ENCODE results near the gene EMILIN2. TPM values are rescaled to one million over a fixed set of nuclear protein-coding genes. Genes with fewer than 3 reads are reported as not detected.

EMILIN2 gene
- polyA plus RNA-seq, 1 experiment = 7.6 TPM

DNA sequence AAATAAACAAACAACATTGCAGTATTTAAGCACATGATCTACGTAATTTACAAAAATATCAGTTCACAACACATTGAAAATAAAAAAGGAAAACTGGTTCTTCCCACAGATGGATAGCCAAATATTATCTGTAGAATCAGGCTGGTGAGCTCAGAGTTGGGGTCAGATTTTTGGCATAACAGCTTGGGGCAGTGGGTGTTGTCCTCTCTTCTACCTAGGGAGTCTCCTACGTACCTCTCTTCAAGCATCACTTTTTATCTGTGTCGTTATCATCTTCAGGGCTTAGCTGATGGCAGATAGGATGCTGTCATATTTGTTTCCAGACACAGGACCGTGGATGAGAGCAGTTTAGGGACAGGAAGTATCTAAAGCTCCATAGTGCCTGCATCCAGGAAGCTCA, 46.2 kb downstream of the EMILIN2 start:
- Histone ChIP-seq H3K4me3 (ENCODE audit: low read depth, low read length) (no peak overlapping the region), H3K27me3 (ENCODE audit: control insufficient read depth, insufficient read depth, low read length) (no peaks in the 10 kb centered on the region), H3K36me3 (ENCODE audit: control insufficient read depth, insufficient read depth, low read length) (no peaks in the 10 kb centered on the region)
- TF ChIP-seq, protein P1, sequence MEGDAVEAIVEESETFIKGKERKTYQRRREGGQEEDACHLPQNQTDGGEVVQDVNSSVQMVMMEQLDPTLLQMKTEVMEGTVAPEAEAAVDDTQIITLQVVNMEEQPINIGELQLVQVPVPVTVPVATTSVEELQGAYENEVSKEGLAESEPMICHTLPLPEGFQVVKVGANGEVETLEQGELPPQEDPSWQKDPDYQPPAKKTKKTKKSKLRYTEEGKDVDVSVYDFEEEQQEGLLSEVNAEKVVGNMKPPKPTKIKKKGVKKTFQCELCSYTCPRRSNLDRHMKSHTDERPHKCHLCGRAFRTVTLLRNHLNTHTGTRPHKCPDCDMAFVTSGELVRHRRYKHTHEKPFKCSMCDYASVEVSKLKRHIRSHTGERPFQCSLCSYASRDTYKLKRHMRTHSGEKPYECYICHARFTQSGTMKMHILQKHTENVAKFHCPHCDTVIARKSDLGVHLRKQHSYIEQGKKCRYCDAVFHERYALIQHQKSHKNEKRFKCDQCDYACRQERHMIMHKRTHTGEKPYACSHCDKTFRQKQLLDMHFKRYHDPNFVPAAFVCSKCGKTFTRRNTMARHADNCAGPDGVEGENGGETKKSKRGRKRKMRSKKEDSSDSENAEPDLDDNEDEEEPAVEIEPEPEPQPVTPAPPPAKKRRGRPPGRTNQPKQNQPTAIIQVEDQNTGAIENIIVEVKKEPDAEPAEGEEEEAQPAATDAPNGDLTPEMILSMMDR (IDR thresholded peaks at IDR 0.05; ENCODE audit: insufficient read depth, low read depth, low read length) = no peak
- no peak for DNase-seq (ENCODE audit: low read depth)
- CTCF ChIA-PET = interaction anchor here (1.0 kb wide), 1 partner anchor 35 kb away, joined by 3 read pairs; no protein-coding TSS in a partner anchor
- POLR2A ChIA-PET = no interaction called here

DNA sequence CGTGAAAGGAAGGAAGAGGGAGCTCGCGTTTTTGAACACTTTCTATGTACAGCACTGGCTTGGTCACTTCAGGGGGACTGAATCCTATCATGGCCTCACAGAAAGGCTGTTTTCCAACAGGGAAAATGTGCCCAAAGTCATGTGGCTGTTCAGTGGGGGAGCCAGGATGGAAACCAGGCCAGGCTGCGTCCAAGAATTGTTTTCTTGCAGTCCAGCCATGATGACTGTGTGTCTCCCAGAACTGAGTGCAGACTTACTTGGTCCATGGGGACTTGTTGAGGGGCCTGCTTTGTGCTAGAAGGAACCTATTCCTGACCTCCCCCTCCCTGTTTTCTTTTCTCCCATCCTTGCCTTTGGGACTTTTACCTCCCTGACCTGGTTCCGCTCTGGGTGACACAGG, 46.9 kb downstream of the EMILIN2 start:
- DNase-seq (ENCODE audit: low read depth) = no peak
- Histone ChIP-seq H3K27me3 (ENCODE audit: control insufficient read depth, insufficient read depth, low read length) (no peaks in the 10 kb centered on the region), H3K4me3 (ENCODE audit: low read depth, low read length) (no peak overlapping the region), H3K36me3 (ENCODE audit: control insufficient read depth, insufficient read depth, low read length) (no peaks in the 10 kb centered on the region)
- TF ChIP-seq, protein P1 (IDR thresholded peaks at IDR 0.05; ENCODE audit: insufficient read depth, low read depth, low read length) = no peak
- ChIA-PET POLR2A (no interaction called here), CTCF (interaction anchor here (0.6 kb wide), 1 partner anchor 25 kb away, joined by 4 read pairs; no protein-coding TSS in a partner anchor)

DNA sequence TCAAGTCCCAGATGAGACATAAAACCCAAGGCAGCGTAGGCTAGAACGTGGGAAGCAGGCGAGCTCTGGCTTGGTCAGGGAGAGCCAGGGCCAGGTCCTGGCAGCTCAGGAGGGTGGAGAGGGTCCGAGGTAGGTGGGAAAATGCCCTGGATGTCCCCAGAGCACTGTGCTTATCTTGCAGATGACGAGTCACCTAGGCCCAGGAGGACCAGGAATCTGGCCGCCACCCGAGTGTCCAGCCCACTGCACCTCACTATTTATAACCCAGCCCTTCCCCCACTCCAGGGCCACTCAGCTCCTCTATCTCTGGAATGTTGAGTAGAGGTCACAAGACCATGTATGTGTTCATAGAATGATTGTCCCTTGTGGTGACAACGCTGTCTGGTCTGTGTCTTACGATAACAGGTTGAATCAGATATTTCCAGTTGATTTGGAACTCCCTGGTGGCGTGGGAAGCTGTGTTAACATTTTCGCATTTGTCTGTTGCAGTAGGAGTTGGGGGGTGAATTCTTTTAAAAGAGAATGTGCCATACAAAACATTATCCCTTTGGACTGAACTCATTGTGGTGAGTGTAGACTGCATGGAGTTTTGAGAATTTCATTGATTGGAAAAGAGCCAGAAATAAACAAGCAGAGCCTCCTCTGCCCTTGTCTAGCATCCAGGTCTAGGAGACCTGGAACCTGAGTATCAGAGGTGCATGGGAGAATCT, 47.5 kb downstream of the EMILIN2 start:
- DNase-seq (ENCODE audit: low read depth) = no peak
- CTCF ChIA-PET = interaction anchor here (0.6 kb wide), 1 partner anchor 26 kb away, joined by 4 read pairs; no protein-coding TSS in a partner anchor
- H3K27me3 ChIP-seq (ENCODE audit: control insufficient read depth, insufficient read depth, low read length) = no peaks in the 10 kb centered on the region
- H3K4me3 ChIP-seq (ENCODE audit: low read depth, low read length) = no peak overlapping the region
- TF ChIP-seq, protein P1 (IDR thresholded peaks at IDR 0.05; ENCODE audit: insufficient read depth, low read depth, low read length) = no peak
- POLR2A ChIA-PET = no interaction called here
- no peaks in the 10 kb centered on the region for H3K36me3 ChIP-seq (ENCODE audit: control insufficient read depth, insufficient read depth, low read length)

DNA sequence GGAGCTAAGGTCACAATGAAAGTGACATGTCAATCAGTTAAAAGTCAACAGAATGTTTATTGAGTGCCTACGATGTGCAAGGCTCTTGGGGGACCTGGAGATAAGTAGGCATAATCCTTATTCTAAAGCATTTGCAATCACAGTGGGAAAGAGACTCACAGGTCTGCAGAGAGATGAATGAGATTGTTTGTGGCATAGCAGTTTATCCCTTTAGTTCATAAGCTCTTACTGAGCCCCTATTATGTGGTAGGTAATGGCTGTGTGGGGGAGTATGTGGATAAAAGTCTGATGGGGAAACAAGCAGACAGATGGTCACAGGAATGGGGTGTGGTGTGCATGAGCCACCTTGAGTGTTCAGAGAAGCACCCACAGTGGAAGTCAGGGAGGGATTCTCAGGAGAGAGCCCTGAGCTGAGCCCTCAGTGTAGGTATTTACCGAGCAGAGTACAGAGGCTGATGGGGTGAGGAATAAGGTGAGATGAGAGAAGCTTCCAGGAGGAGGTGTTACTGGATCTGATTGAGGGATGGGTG, 48.1 kb downstream of the EMILIN2 start:
- ChIA-PET CTCF (no interaction called here), POLR2A (no interaction called here)
- no peaks in the 10 kb centered on the region for H3K36me3 ChIP-seq (ENCODE audit: control insufficient read depth, insufficient read depth, low read length)
- TF ChIP-seq, protein P1 (IDR thresholded peaks at IDR 0.05; ENCODE audit: insufficient read depth, low read depth, low read length) = no peak
- no peak overlapping the region for H3K4me3 ChIP-seq (ENCODE audit: low read depth, low read length)
- DNase-seq (ENCODE audit: low read depth) = no peak
- H3K27me3 ChIP-seq (ENCODE audit: control insufficient read depth, insufficient read depth, low read length) = no peaks in the 10 kb centered on the region

DNA sequence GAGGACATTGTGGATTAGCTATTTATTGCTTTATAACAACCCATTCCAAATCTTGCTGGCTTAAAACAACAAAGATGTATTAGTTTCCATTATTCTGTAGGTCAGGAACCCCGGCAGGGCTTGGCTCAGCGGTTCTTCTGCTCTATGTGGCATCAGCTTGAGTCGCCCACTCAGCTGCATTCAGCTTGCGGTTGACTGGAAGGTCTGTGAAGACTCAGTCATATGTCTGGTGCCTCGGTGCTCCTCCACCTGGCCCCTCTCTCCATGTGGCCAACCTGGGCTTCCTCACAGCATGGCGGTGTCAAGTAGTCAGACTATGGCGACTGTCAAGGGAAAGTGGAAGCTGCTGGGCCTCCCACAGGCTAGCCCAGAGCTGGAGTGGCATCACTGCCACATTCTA, 48.6 kb downstream of the EMILIN2 start:
- Histone ChIP-seq H3K4me3 (ENCODE audit: low read depth, low read length) (no peak overlapping the region), H3K27me3 (ENCODE audit: control insufficient read depth, insufficient read depth, low read length) (no peaks in the 10 kb centered on the region), H3K36me3 (ENCODE audit: control insufficient read depth, insufficient read depth, low read length) (no peaks in the 10 kb centered on the region)
- ChIA-PET CTCF (no interaction called here), POLR2A (no interaction called here)
- DNase-seq (ENCODE audit: low read depth) = no peak
- TF ChIP-seq, protein P1 (IDR thresholded peaks at IDR 0.05; ENCODE audit: insufficient read depth, low read depth, low read length) = no peak

Data from BJ (cell line).